Raji (cell line): ENCODE measurements around the gene TUBG2.

Experiments
- POLR2A ChIP-seq: IDR thresholded peaks from 2 replicates; pipeline ENCODE4 v1.6.1; 2011; ENCODE audit warnings: low read depth, low read length, control low read depth; ENCODE audit not compliant: insufficient read depth

TUBG2 gene

GRCh38 chr17:42683407-42684034 is 24.4 kb downstream of the TUBG2 start:
- no peak for TF ChIP-seq POLR2A

- no peak for TF ChIP-seq POLR2A
Measured at GRCh38 chr17:42684929-42685556, 26.0 kb downstream of the TUBG2 start.

DNA sequence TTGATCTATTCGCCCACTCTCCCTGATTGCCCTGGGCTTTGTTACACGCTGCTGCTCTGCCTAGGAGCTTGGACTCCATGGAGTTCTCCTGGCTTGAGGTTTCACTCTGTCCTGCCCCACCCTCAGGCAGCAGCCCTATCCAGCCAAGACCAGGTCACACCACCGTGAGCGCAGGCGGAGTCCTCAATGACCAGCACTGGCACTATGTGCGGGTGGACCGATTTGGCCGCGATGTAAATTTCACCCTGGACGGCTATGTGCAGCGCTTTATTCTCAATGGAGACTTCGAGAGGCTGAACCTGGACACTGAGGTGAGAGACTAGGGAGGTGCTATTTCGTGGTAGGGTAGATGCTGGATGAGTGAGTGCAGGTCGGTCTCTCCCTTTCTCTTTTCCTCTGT is 26.7 kb downstream of the TUBG2 start:
- no peak for TF ChIP-seq POLR2A

GRCh38 chr17:42686520-42687128 is 27.5 kb downstream of the TUBG2 start:
- no peak for TF ChIP-seq POLR2A

GRCh38 chr17:42687707-42688320 is 28.7 kb downstream of the TUBG2 start:
- no peak for TF ChIP-seq POLR2A

GRCh38 chr17:42690596-42690995 is 31.5 kb downstream of the TUBG2 start:
- TF ChIP-seq POLR2A: no peak

DNA sequence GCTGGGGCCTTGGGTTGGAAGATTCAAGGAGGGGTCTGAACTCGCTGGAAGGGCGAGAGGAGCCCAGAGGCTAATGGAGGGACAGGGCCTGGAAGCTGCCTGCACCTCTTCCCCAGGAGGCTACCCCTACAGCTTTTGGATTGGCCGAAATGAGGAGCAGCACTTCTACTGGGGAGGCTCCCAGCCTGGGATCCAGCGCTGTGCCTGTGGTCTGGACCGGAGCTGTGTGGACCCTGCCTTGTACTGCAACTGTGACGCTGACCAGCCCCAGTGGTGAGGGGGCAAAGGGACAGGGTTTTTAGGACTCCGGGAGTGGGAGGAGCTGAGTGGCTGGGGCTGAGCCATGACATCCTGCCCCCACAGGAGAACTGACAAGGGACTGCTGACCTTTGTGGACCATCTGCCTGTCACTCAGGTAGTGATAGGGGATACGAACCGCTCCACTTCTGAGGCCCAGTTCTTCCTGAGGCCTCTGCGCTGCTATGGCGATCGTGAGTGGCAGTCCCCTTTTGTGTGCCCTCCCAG is 32.0 kb downstream of the TUBG2 start:
- TF ChIP-seq POLR2A: no peak

DNA sequence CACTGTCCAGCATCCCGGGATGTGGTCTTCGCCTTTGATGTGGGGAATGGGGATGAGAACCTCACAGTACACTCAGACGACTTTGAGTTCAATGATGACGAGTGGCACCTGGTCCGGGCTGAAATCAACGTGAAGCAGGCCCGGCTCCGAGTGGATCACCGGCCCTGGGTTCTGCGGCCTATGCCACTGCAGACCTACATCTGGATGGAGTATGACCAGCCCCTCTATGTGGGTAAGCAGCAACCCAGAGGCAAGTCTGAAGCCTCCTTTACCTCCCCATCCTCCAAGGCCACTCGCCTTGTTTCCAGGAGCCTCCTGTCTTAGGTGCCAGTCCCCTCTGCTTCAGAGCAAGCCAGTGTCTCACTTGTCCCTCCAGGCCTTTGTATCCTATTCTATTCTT is 33.4 kb downstream of the TUBG2 start:
- TF ChIP-seq POLR2A: no peak

- no peak for TF ChIP-seq POLR2A
Measured at GRCh38 chr17:42694524-42694923, 35.4 kb downstream of the TUBG2 start.

- no peak for TF ChIP-seq POLR2A
Measured at GRCh38 chr17:42695500-42695899, 36.4 kb downstream of the TUBG2 start.

DNA sequence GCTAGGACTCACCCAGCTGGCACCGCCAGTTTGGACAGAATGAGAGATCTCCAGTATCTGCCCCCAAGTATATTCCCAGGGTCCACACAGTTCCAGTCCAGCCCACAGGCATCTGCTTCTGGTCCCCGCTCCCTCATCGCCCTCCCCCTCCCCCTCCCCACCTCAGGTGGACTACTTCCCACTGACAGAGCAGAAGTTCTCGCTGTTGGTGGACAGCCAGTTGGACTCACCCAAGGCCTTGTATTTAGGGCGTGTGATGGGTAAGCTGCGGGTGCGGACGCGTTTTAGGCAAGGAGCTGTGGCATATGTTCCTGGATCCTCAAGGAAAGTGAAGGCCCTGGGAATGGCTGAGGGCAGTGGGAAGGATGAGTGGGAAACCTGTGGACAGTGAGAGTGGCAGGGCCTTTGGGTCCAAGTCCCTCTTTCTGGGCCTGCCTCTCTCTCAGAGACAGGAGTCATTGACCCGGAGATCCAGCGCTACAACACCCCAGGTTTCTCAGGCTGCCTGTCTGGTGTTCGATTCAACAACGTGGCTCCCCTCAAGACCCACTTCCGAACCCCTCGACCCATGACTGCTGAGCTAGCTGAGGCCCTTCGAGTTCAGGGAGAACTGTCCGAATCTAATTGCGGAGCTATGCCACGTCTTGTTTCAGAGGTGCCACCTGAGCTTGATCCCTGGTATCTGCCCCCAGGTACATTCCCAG is 38.2 kb downstream of the TUBG2 start:
- TF ChIP-seq POLR2A: no peak

- TF ChIP-seq POLR2A: no peak
Measured at GRCh38 chr17:42698736-42699414, 39.8 kb downstream of the TUBG2 start.

GRCh38 chr17:42699415-42699740 is 40.3 kb downstream of the TUBG2 start:
- TF ChIP-seq POLR2A: no peak

- TF ChIP-seq POLR2A: no peak
Measured at GRCh38 chr17:42700586-42701289, 41.7 kb downstream of the TUBG2 start.
